ENCODE data around the gene USP13. TPM values are rescaled to one million over a fixed set of nuclear protein-coding genes. Genes with fewer than 3 reads are reported as not detected.

Gene USP13
- total and polyA plus RNA-seq, 4 donors = 2.4 to 7.3 (median 4.2) TPM

- Histone ChIP-seq H3K36me3 (ENCODE audit: control insufficient read depth in 4 of 4, insufficient read depth in 3 of 4, low read depth in 1 of 4, low read length in 3 of 4) (no peaks in the 10 kb centered on the region), H3K27ac (ENCODE audit: low read depth in 1 of 2, low read length in 2 of 2) (no peak overlapping the region), H3K9me3 (ENCODE audit: control insufficient read depth in 4 of 4, low read length in 3 of 4) (no peaks in the 10 kb centered on the region), H3K4me1 (ENCODE audit: control insufficient read depth in 4 of 4, insufficient read depth in 4 of 4, low read length in 3 of 4) (no peaks in the 10 kb centered on the region), H3K9ac (ENCODE audit: low read depth in 1 of 2, low read length in 2 of 2) (no peak overlapping the region), H3K27me3 (ENCODE audit: control insufficient read depth in 4 of 4, insufficient read depth in 4 of 4, low read length in 3 of 4) (no peaks in the 10 kb centered on the region), H3K4me3 (ENCODE audit: low read depth in 1 of 3, low read length in 3 of 3) (no peak overlapping the region)
- 96% methylated on average over 4 of the region's 4 CpGs for WGBS
- TF ChIP-seq FOXA2 (IDR thresholded peaks at IDR 0.05) (no peak), RXRA (IDR thresholded peaks at IDR 0.05) (no peak)
- no peak for DNase-seq (ENCODE audit: low spot score)
These were observed 36.0 kb downstream of the USP13 start for GRCh38 chr3:179688850-179689249.

- Histone ChIP-seq H3K4me1 (ENCODE audit: control insufficient read depth in 4 of 4, insufficient read depth in 4 of 4, low read length in 3 of 4) (no peaks in the 10 kb centered on the region), H3K4me3 (ENCODE audit: low read depth in 1 of 3, low read length in 3 of 3) (no peak overlapping the region), H3K9ac (ENCODE audit: low read depth in 1 of 2, low read length in 2 of 2) (no peak overlapping the region), H3K27ac (ENCODE audit: low read depth in 1 of 2, low read length in 2 of 2) (no peak overlapping the region), H3K9me3 (ENCODE audit: control insufficient read depth in 4 of 4, low read length in 3 of 4) (no peaks in the 10 kb centered on the region), H3K36me3 (ENCODE audit: control insufficient read depth in 4 of 4, insufficient read depth in 3 of 4, low read depth in 1 of 4, low read length in 3 of 4) (no peaks in the 10 kb centered on the region), H3K27me3 (ENCODE audit: control insufficient read depth in 4 of 4, insufficient read depth in 4 of 4, low read length in 3 of 4) (no peaks in the 10 kb centered on the region)
- WGBS = 96% methylated on average over 6 of the region's 6 CpGs
- no peak for TF ChIP-seq GABPA (IDR thresholded peaks at IDR 0.05 in 1 of 2, conservative IDR thresholded peaks at IDR 0.05 in 1 of 2)
- no peak for DNase-seq (ENCODE audit: low spot score)
These were observed 41.9 kb downstream of the USP13 start for GRCh38 chr3:179694731-179695130.

GRCh38 chr3:179695672-179696313, 43.0 kb downstream of the USP13 start:
- H3K27me3 ChIP-seq (ENCODE audit: control insufficient read depth in 4 of 4, insufficient read depth in 4 of 4, low read length in 3 of 4) = no peaks in the 10 kb centered on the region
- H3K9me3 ChIP-seq (ENCODE audit: control insufficient read depth in 4 of 4, low read length in 3 of 4) = no peaks in the 10 kb centered on the region
- no peaks in the 10 kb centered on the region for H3K36me3 ChIP-seq (ENCODE audit: control insufficient read depth in 4 of 4, insufficient read depth in 3 of 4, low read depth in 1 of 4, low read length in 3 of 4)
- WGBS = 88% methylated on average over 4 of the region's 4 CpGs
- no peaks in the 10 kb centered on the region for H3K4me1 ChIP-seq (ENCODE audit: control insufficient read depth in 4 of 4, insufficient read depth in 4 of 4, low read length in 3 of 4)
- no peak overlapping the region for H3K4me3 ChIP-seq (ENCODE audit: low read depth in 1 of 3, low read length in 3 of 3)
- no peak overlapping the region for H3K9ac ChIP-seq (ENCODE audit: low read depth in 1 of 2, low read length in 2 of 2)
- DNase-seq (ENCODE audit: low spot score) = no peak
- no peak for TF ChIP-seq JUND (IDR thresholded peaks at IDR 0.05)
- no peak overlapping the region for H3K27ac ChIP-seq (ENCODE audit: low read depth in 1 of 2, low read length in 2 of 2)

GRCh38 chr3:179697736-179698332, 45.0 kb downstream of the USP13 start:
- Histone ChIP-seq H3K4me3 (ENCODE audit: low read depth in 1 of 3, low read length in 3 of 3) (no peak overlapping the region), H3K36me3 (ENCODE audit: control insufficient read depth in 4 of 4, insufficient read depth in 3 of 4, low read depth in 1 of 4, low read length in 3 of 4) (no peaks in the 10 kb centered on the region), H3K4me1 (ENCODE audit: control insufficient read depth in 4 of 4, insufficient read depth in 4 of 4, low read length in 3 of 4) (no peaks in the 10 kb centered on the region), H3K9me3 (ENCODE audit: control insufficient read depth in 4 of 4, low read length in 3 of 4) (no peaks in the 10 kb centered on the region), H3K27ac (ENCODE audit: low read depth in 1 of 2, low read length in 2 of 2) (no peak overlapping the region), H3K9ac (ENCODE audit: low read depth in 1 of 2, low read length in 2 of 2) (no peak overlapping the region), H3K27me3 (ENCODE audit: control insufficient read depth in 4 of 4, insufficient read depth in 4 of 4, low read length in 3 of 4) (no peaks in the 10 kb centered on the region)
- no peak for DNase-seq (ENCODE audit: low spot score)
- TF ChIP-seq JUND (IDR thresholded peaks at IDR 0.05) (no peak), ZBTB33 (IDR thresholded peaks at IDR 0.05) (no peak), NR2F2 (IDR thresholded peaks at IDR 0.05) (no peak), YY1 (IDR thresholded peaks at IDR 0.05) (no peak), HNF4A (conservative IDR thresholded peaks at IDR 0.05) (no peak)
- 80% methylated on average over 2 of the region's 2 CpGs for WGBS
